Posterior cingulate gyrus (tissue), 11 donors: ENCODE results near the gene OCA2.

Experiments used
- DNase-seq, 10 donors: peaks; one replicate each; pipeline versions ENCODE4 v3.0.0 to v3.0.0-alpha.2; 2020 to 2021; ENCODE audit warnings: mixed read lengths in 3 of 10
- intact Hi-C: fragments of 100-400 bp; cut with DNase I; formaldehyde crosslinking; loops from one replicate; pipeline ENCODE4 v1.15.1; 2023

Gene OCA2

DNA sequence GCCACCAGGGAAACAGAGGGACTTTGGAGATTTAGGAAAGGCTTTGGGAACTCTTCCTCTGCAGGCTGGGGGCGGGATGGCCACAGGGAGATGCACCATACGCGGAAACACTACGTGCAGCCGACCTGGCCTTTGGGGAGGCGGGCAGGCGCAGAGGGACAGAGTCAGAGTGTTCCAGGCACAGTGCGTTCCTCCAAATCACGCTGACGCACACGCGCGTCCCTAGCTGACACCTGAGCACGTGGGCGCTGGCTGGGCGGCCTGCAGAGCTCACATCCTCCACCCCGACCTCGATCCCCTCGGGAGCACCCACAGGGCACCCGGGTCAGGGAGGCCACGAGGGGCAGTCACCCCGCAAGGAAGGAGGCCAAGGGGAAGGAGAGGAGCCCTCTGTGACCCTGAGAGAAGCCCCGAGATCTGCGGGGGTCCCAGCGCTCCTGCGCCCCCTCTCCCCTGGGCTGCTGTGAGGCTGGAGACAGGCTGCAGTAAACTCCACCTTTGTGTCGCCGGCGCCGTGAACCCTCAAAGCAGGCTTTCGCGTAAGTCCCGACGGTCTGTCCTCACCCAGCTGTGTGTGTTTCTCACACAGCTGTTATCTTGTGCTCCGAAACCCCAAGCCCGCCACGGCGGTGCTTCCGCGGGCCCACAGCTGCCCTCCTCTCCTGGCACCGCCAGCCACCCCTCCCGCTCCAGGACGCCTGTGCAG, 196.3 kb downstream of the OCA2 start:
- intact Hi-C loops = no loop called here
- DNase-seq = peak in 1 of 10 donors; percentile 68

DNA sequence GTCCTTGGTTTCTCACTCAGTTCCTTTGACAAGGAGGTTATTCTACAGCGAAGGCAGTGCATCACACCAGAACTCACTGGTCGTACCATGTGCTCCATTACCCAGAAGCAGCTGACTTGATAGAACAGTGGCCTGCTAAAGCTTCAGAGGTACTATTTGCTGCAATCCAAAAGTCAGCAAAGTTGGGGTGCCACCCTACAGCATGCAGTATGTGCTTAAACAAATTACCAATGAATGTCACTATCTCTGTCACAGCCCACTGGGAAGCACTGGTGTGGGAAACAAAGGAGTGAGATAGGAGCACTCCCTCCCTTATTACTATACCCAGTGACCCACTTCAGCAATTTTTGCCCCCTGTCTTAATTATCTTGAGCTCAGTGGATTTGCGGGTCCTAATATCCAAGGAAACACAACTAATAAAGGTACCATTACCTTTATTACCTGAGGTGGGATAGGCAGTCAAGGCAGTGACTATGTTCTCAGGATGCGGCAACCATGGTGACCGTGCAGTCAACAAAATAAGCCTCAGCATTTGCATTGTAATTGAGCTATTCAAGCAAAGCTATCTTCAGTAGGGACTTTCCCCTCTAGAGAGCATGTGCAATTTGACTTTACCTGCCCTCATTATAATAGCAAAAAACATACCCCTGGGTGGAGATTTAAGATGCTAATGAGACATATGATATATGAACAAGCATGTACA, 199.4 kb downstream of the OCA2 start:
- no peak for DNase-seq
- intact Hi-C loops = loop anchor here (5.0 kb wide), 1 partner anchor 37 kb away; no protein-coding TSS in a partner anchor

GRCh38 chr15:27897481-27897880, 201.6 kb downstream of the OCA2 start:
- DNase-seq = peak in 1 of 10 donors; percentile 45
- intact Hi-C loops = loop anchor here (5.0 kb wide), 1 partner anchor 35 kb away; no protein-coding TSS in a partner anchor

GRCh38 chr15:27894645-27895044, 204.5 kb downstream of the OCA2 start:
- DNase-seq = no peak
- intact Hi-C loops = loop anchor here (5.0 kb wide), 1 partner anchor 32 kb away; no protein-coding TSS in a partner anchor

DNA sequence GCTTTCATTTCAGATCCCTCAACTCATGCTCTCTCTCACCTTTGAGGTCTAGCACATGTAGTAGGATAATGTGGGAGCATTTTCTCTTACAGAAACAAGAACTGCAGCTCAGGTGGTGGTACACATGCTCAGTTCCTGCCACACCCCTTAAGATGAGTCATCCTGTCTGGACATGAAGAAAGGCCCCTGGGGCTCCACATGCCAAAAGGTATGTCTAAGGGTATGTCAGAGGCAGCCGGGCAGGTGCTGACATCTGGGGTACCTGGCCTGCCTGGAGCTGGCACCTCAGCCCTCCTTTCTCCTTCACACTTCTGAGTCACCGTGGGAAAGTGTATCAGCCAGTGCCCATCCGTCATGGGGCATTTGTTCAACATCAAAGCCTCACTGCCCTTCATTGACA, 209.9 kb downstream of the OCA2 start:
- intact Hi-C loops = no loop called here
- no peak for DNase-seq

- intact Hi-C loops = no loop called here
- DNase-seq = no peak
These were observed 213.9 kb downstream of the OCA2 start for GRCh38 chr15:27885201-27885600.

DNA sequence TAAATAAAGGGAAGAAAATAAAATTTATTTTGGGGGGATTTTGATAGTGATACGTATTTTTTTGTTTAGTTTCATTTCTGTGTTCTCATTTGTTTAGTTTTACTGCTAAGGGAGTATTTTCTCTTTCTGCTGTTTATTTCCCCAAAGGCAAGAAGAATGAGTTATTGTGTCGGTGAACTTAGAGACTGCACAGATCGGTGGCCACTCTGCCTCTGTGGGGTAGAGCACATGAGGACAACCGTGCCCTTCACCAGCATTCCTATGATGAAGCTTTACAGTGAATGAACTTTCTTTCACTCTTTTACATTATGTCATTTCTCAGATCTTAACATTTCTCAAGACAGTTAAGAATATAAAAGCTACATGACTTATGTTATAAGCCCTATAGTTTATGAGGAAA, 214.4 kb downstream of the OCA2 start:
- intact Hi-C loops = no loop called here
- no peak for DNase-seq

- DNase-seq = no peak
- intact Hi-C loops = no loop called here
These were observed 220.3 kb downstream of the OCA2 start for GRCh38 chr15:27878841-27879240.

GRCh38 chr15:27873828-27874227, 225.3 kb downstream of the OCA2 start:
- no peak for DNase-seq
- intact Hi-C loops = no loop called here

DNA sequence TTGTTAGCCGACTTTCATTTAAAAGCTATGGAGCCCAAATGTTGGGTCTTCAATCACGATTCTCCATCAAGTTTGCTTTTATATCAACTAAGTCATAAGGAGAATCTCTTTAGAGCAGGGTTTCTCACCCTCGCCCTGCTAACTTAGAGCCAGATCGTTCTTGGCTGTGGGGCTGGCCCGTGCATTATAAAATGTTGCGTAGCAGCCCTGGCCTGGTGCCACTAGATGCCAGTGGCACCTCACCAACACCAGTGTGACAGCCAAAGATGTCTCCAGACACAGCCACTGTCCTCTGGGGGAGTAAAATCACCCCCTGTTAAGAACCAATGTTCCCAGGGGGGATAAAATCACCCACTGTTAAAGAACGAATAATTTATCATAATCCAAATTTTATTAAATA, 226.1 kb downstream of the OCA2 start:
- intact Hi-C loops = no loop called here
- no peak for DNase-seq

DNA sequence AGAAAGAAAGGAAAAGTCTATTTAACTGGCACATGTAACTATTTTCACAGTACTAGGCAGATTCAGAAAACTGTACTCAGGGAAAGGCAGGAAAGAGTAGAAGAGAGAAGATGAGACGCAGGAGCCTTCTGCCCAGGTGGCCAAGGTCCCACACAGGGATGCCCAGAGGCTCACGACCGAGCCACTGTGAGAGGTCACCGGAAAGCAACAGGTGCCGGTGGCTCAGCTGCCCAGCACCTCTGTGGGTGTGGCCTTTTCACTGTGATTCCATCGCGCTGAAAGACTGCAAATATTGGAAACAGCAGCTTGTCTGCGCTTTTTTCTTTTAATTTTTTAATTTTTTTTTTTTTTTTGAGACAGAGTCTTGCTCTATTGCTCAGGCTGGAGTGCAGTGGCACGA, 226.8 kb downstream of the OCA2 start:
- DNase-seq = peak in 1 of 10 donors; percentile 72
- intact Hi-C loops = no loop called here

- no peak for DNase-seq
- intact Hi-C loops = no loop called here
These were observed 227.2 kb downstream of the OCA2 start for GRCh38 chr15:27871902-27872260.

GRCh38 chr15:27871078-27871901, 227.8 kb downstream of the OCA2 start:
- DNase-seq = peak in 1 of 10 donors; percentile 74
- intact Hi-C loops = no loop called here

GRCh38 chr15:27870320-27870719, 228.8 kb downstream of the OCA2 start:
- intact Hi-C loops = no loop called here
- no peak for DNase-seq

DNA sequence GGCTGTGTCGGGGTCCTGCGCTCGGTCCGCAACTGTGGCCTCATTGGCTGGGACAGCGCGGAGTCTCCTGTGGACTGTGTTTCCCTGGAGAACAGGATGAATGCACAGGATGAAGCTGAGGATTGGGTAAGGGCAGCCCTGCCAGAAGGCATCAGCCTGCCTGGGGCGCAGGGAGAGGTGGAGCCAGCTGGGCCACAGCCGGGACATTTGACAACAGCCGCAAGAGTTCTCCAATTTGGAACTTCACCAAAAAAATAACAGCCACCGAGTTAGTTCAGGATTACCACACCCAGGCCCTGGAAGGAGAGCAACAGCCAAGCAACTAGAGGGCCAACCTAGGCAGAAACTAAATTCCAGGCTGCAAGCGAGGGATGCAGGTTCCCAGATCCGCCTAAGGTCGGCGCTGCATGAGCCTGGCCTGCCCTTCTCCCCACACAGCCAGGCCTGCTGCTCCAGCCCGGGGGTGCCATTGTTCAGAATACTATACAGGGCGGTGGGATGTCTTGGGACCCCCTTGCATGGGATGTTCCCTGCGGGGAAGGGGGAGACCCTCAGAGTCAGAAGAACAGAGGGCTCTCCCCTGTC, 229.3 kb downstream of the OCA2 start:
- intact Hi-C loops = no loop called here
- DNase-seq = peak in 2 of 10 donors; percentile 59 to 65

GRCh38 chr15:27868828-27869404, 230.2 kb downstream of the OCA2 start:
- intact Hi-C loops = no loop called here
- DNase-seq = peak in 1 of 10 donors; percentile 55

DNA sequence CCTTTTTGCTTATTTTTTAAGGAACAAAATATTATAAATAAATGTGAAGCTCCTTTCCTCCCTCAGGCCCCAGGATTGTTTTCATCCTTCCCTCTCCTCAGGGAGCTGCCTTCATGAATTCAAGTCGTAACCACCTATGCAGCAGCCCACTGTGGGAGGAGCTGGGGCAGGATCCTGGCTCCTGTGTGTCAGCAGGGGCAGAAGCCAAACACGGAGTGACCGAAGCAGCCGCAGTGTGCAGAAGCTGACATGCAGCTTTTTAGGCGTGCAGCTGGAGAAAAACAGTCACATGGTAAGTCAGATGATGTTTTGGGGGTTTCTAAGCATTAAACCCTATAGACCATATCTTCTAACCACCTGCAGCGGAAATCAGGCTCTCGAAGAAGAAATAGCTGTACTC, 231.3 kb downstream of the OCA2 start:
- intact Hi-C loops = no loop called here
- DNase-seq = peak in 1 of 10 donors; percentile 42

DNA sequence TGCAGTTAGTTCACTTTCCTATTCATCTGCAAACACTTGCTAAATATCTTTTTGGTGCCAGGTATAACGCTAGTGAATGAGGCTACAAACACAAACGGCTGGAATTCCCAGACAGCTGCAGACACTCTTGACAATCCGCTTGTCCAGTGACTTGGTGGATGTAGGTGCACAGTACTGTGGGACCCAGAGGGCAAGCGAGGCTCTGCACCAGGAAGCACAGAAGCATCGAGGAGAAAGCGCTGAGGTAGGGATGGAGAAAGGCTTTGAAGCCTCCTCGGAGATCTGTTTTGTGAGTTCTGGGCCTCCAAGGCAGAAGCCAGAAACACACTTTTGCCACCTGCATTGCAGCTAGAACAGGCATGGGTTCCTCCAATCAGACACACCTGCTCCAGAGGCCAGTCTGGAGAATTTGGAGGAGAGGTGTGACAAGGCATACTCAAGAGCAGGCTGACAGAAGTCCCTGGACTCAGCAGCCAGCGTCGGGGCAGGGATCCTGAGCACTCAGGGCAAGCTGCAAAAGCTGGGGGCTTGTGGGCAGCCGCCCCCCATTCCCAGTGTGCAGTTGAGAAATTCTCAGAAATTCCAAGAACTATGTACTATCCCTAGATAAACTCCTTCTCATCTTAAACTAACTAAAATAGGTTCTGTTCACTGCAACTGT, 232.5 kb downstream of the OCA2 start:
- no peak for DNase-seq
- intact Hi-C loops = no loop called here

GRCh38 chr15:27865926-27866325, 233.2 kb downstream of the OCA2 start:
- no peak for DNase-seq
- intact Hi-C loops = no loop called here

- intact Hi-C loops = no loop called here
- no peak for DNase-seq
These were observed 233.7 kb downstream of the OCA2 start for GRCh38 chr15:27865323-27865922.
